Stimulated activated CD8-positive, alpha-beta memory T cell treated with anti-CD3 and anti-CD28 coated beads, Interleukin-4, amount 100 ng/mL, for 24 hours (primary cell): ENCODE data around the gene MTHFD1.
A peak's percentile ranks its signal among the peaks of the same experiment; 100 is the strongest.

Experiments
- DNase-seq: peaks from one replicate; pipeline ENCODE4 v3.0.0-alpha.2; 2020; ENCODE audit warnings: low read depth

Gene MTHFD1

DNA sequence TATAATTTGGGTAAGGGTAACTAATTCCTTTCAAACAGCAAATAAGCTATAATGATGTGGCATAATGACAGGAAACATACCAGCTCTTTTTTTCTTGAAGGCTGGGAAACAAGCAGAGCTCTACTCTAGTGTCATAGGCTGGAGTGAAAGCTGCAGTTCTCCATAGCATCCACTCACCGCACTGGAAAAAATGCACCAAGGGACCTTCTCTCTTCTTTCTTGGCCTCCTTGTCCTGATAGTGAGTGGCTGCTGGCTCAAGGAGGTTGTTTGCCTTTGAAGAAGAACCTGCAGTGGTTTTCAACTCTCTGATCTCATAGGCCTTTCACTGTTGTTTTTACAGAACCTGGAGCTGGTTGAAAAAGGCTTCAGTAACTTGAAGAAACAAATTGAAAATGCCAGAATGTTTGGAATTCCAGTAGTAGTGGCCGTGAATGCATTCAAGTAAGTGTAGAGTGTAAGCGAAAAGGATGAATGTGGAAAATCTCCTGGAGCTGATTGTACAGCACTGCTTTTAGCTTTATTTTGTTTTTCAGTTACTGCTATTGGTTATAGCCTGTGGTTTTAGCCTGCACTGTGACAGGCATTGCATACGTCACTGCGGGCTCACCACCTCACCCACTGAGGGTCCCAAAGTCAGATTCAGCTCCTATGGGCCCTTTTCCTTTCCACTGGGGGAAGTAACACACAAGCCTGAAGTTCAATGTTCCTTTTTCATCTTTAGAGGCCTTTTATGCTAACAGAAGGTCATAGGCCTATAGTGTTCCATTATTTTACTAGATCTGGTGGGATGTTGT is 59.9 kb downstream of the MTHFD1 start:
- no peak for DNase-seq

DNA sequence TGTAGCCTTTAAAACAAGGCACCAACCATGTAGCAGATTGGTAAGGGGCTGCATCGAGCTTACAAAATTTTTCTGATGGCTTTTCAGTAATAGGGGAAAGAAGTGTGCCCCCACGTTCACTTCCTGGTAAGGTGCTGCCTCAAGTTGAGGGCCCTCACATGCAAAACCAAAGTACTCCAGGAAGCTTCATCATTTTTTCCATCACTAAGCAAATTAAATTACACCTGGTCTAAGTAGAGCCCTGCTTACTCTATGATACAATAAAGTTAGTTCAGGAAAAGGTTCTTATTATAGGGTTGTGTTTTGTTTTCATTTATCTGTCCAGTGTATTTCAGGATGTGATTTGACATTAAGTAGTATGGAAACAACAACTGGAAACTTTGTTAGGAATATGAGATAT is 62.1 kb downstream of the MTHFD1 start:
- no peak for DNase-seq

DNA sequence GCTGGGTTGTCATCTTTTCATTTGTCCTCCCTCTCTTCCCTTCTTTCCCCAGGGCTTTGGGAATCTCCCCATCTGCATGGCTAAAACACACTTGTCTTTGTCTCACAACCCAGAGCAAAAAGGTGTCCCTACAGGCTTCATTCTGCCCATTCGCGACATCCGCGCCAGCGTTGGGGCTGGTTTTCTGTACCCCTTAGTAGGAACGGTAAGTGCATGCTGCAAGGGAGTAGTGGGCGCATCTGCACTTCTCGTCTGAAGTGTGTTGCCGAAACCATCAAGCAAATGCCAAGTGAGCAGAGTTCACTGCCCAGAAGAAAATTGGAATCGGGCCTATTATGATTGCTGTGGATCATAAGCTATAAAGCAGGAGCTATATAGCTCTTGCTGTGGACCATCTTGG is 66.5 kb downstream of the MTHFD1 start:
- DNase-seq = no peak

DNA sequence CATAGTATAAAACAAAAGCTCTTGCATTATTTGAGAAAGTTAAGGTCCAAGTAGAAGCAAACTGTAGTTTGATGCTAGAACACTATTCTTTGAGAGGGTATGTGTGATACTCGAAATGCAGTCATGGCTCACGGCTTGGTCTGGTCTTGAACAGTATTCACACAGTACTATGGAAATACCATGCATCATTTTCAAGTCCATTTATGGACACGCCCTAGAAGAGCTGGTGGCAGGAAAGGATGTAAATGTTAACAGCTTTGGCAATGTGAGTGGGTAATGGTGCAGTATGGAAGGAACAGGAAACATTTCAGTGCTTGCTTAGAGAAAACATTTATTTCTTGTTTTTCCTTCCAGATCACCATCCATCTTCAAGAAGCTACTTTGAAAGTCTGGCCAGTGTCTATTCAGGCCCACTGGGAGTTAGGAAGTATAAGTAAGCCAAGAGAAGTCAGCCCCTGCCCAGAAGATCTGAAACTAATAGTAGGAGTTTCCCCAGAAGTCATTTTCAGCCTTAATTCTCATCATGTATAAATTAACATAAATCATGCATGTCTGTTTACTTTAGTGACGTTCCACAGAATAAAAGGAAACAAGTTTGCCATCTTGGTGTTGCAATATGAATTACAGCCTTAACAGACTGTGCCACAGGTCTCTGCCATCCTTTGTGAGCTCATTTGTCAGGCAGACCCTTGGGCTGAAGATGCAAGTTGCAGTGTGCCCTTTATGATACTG is 71.4 kb downstream of the MTHFD1 start:
- no peak for DNase-seq

DNA sequence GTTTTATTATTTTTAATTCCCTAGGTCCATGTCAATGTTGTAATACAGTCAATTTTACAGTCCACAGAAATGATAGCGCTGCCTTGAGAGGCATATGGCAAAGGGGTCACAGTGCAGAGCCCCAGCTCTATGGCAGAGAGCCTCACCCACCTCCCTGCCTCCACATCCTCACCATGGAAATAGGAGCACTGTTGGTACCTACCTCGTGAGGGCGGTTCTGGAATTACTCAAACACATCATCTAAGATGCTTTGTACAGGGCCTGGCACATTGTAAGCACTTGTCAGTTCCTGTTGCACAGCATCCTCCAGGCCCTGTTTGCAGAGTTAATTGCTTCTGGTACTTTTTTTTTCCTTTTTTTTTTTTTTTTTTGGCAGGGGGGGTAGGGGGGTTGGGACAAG is 73.1 kb downstream of the MTHFD1 start:
- DNase-seq = no peak

DNA sequence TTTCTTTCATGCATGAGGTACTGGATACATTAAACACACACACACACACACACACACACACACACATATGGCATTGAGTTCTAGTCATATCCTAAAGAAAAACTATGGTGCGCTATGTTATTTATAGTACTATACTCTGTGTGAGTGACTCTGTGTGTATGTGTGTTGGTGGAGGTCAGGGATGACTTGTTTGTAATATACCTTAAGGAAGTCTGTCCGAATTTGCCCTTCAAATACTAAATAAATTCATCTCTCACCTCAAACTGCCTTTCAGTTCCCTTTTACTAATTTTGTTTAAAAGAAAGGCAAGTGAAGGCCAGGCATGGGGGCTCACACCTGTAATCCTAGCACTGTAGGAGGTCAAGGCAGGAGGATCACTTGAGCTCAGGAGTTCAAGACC is 75.0 kb downstream of the MTHFD1 start:
- DNase-seq = no peak

DNA sequence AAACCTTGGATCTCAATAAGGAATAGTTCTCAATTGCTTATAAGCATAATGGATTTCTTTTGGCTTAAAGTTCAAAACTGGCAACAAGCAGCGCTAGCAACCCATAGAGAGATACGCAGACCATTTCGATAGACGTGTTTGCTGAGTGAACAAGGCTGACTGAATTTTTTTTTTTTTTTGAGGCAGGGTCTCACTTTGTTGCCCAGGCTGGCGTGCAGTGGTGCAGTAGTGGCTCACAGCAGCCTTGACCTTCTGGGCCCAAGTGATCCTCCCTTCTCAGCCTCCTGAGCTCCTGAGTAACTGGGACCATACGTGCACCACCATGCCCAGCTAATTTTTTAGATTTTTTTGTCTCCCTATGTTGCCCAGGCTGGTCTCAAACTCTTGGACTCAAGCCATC is 75.7 kb downstream of the MTHFD1 start:
- DNase-seq = no peak

DNA sequence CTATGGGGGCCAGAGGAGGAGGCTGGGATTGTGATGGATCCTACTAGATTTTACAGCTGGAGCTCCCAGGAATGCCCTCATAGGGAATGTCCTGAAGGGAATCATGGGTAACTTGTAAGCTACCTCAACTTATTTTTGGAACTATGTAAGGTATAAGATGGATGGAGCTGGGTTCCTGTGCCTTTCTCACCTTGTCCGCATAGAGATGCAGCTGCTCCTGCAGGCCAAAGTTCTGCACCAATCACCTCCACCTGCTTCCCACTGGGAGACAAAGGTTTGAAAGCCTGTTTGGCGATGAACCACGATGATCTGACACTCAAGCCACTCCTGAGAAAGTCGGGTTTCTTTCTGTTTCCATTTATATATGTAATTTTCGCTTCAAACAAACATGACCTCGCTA is 76.5 kb downstream of the MTHFD1 start:
- DNase-seq = no peak

DNA sequence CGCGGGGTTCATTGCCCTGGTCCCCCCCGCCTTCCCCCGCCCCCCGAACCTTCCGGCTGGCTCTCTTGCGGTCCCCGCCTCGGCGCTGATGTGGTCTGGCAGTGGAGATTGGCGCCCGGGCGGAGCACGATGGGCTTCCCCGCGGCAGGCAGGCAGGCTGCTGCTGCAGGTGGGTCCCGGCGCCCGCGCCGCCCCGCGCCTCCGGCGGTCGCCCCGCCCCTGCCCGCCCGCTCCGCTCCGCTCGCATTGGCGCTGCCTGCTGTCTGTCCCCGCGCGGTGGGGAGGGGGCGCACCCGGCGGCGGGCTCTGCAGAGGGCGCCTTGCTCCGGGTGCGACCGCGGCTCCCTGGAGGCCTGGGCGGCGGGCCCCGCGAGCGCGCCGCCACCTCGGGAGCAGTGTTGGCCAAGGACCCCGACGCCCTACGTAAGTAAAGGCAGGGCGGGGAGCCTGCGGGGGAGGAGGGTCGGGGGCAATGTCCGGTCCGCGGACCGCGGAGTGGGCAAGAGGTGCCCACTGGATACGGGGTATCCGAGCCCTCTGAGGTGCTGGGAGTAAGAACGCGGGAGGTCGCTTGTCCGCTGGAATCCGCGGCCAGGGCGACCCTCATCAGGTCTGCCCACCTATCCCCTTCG is 77.2 kb downstream of the MTHFD1 start, which contains the start of gene AKAP5:
AKAP5 (plus strand) TSS at position 309 of the 632 bp plus-strand sequence. CDS start 2,896 bp downstream, outside the sequence.
- DNase-seq = peak; percentile 57

DNA sequence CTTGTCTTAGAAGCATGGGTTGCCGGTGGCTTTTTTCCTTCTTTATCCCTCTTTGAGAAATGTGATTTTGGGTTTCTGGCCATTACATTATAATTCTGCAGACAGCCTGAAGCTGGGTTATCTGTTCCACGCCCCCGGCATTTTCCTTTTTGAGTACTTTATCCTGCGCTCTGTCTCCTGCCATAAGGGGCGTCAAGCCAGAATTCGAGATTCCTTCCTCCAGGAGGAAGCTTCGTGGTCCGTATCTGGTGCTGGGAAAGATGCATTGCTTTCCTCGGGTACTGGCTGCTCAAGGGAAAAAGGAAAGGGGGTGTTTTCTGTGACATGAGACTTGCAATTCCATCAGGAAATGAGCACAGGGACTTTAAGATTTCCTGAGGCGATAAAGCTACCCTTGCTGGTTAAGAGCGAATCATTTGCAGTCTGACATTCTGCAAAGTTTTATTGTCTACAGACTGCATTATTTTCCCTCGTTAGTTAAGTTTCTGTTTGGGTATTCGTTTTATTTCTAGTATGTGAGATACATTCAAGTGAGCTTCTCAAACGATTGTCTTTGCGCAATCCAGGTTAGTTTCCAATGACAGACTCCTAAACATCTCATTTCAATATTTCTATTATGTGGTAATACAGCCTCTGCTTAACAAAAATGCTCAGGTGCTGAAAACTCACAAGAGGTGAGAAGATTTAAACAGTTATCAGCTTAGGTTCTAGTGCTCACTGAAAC is 77.8 kb downstream of the MTHFD1 start:
- no peak for DNase-seq

DNA sequence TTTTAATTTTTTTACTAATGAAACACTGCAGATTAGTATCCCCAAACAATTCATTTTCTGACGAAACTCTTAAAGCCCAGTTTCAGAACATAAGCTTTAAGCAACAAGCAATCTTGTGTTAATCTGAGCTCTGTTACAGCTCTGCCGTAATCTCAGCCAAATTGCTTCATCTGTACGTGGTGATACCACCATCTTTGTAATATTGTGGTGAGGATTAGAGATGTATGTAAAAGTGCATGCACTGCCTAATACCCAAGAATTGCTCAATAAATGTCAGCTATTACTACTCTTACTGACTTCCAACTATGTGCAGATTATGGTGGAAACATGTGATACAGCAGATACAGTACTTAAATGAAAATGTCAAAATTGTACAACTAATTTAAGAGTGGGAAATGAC is 78.9 kb downstream of the MTHFD1 start:
- DNase-seq = no peak

DNA sequence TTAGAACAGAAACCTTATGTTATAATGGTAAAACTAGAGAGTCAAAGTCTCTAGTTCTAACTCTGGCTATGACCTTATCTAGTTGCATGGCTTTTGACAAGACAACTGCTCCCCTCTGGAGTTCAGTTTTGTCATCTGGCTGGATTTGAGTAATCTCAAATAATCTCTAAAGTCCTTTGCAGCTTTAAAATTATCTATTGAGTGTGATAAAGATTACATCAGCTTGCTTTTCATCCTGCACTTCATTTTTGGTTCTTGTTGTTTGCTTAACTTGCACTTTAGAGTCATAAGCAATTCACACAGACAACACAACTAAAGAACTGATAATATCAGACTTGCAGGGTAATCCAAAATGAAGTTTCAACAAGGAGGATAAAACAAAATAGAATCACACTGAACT is 79.4 kb downstream of the MTHFD1 start:
- no peak for DNase-seq

DNA sequence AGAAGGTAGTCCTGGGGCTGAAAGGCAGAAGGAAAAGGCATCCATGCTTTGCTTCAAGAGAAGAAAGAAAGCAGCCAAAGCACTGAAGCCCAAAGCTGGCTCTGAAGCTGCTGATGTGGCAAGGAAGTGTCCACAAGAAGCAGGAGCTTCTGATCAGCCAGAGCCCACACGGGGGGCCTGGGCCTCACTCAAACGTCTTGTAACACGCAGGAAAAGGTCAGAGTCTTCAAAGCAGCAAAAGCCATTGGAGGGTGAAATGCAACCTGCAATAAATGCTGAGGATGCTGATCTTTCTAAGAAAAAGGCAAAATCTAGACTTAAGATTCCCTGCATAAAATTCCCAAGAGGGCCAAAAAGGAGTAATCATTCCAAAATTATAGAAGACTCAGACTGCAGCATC is 80.3 kb downstream of the MTHFD1 start:
- DNase-seq = no peak

DNA sequence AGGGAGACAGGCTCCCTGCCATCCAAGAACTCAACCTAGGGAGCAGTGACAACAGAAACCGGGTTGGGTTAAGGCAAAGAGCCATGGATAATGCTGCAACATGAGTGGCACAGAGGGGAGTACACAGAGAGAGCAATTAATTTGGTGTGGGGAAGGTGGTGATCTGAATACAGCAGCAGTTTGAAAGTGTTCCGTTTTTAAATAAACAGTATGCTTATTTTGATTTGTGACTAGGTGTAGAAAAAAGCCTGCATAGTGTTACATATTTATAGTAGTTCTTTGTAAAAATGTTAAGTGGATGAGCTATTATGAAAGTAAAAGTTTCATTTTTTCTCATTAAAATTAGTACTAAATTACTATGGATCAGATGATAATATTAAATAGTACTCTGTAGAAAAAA is 85.9 kb downstream of the MTHFD1 start:
- DNase-seq = no peak

DNA sequence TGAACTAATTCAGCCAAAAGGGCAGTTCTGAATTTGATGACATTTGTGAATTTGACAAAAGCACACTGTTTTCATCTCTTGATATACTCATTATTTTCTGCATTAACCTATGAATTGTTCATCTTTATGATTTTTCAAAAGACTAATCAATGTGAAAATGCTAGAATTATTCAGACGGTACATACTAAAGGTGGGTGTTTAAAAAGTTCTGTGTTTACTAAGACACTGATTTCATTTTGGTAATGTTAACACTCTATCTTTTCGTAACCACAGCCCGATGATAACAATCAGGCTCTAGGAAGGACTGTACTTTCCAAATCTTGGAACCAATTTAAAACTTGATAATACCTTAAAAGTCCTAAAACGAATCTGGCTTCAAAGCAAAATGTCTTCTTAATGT is 86.5 kb downstream of the MTHFD1 start:
- DNase-seq = no peak

DNA sequence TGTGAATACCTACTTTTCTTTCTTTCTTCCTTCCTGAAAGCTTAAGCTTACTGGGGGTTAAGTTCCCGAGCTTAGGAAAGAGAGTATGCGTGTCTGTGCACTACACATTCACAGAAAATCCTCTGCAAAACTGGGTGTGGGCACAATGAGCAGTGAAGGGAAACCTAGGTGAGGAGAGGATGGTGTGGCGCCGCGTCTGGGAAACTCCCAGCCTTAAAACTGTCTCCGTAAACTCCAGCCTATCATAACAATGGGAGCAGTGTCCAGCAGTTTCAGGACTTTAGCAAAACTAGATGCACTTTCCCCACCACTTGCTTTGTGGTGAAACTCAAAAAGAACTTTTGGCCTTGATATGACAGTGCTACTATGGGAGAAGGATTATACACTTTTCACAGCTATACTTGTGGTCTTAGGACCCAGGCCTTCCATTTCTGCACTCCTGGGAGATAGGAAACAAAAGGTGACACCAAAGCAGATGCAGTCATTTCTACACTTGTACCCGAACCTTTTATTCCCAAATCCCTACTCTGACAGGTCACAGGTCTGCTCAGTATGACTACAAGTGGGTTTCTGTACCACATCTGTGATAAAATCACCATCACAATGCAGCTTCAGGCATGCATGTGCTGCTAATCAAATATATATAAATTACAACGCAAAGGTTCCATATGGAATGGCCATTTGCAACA is 87.6 kb downstream of the MTHFD1 start:
- no peak for DNase-seq

DNA sequence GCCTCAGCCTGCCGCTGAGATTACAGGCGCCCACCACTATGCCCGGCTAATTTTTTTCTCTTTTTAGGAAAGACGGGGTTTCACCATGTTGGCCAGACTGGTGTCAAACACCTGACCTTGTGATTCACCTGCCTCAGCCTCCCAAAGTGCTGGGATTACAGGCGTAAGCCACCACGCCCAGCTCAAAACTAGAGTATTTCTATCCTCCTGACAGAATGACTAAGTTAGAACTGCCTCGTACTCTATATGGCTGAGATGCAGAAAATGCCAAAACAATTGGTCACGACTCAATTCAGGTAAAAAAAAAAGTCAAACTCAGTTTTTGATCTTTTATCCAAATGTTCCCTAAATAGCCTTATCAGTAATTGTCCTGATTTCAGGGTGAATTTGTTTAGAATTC is 88.3 kb downstream of the MTHFD1 start:
- DNase-seq = no peak

DNA sequence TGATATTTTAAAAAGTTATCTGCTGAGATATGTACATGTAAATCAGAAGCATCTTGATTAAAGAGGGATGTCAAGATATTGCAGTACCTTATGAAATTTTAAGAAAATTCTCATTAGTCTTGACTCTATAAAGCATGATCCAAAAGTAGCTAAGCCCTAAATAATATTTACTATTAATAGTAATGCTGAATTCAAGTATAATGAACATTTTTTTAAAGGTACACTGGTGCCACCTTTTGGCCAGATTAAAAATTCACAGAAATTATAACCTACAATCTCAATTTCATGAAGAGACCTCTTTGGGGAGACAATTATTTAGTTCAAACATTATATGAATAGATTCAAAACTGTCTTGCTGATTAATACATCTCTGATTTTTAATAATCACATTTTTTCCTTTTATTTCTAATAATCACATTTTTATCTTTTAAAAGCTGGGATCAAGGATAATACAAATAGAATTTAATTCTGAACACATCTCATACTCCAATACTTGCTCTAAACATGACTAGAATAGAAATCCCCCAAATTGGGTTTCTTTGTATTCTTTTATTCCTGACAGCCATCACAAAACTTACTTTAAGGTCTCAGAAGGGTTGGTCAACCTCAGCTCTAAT is 90.6 kb downstream of the MTHFD1 start:
- no peak for DNase-seq

DNA sequence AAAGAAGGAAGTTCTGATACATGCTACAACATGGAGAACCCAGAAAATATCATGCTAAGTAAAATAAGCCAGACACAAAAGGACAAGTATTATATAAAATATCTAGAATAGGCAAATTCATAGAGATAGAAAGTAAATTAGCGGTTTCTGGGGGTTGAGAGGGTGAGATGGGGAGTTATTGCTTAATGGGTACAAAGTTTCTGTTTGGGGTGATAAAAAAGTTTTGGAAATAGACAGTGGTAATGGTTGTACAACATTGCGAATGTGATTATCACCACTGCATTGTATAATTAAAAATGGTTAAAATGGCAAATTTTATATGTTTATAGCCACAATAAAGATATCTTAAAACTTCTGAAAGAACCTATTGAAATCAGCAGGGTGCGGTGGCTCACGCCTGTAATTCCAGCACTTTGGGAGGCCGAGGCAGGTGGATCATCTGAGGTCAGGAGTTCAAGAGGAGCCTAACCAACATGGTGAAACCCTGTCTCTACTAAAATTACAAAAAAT is 100.5 kb downstream of the MTHFD1 start:
- DNase-seq = no peak

DNA sequence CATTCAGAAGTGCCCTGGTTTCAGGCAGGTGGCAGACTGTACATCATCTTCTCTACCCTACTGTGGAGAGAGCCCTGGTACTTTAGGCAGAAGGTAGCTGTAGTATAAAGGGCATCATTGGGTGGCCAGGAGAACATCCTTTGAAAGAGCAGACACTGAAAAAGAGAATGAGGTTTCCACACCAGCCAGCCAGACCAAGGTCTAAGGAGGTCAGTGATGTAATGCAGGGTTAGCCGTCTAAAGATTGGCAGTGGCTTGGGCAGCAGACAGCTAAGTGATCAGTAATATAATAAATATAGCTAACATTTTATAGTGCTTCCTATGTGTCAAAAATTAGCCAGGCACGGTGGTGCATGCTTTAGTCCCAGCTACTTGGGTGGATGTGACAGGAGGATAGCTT is 103.5 kb downstream of the MTHFD1 start:
- no peak for DNase-seq

DNA sequence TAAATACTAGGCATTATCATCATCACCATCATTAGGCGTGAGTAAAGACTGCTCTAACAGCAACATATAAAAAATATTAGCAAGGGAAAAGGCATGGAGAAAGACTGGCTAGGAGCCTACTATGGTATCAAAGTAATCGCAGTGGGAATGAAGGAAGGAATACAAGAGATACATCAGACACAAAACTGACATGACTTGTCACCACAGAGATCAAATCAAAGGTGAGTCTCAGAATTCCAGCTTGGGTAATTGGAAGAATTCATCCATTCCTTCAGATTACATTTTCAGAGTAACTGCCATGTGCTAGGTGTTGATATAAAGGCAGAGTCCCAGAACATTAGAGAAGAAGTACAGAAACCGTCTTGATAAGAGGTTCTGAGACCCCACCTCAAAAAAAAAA is 105.3 kb downstream of the MTHFD1 start:
- no peak for DNase-seq
